Endothelial cell of umbilical vein (primary cell): ENCODE data around the gene PAK5. TPM values are rescaled to one million over a fixed set of nuclear protein-coding genes. Genes with fewer than 3 reads are reported as not detected.

Experiments
- BruUV-seq: library from RNA; stranded (reverse); fragments of 400-500 nt; replicated peaks from 2 replicates; lab custom pipeline; 2021; lab: Mats Ljungman, UMichigan
- CTCF ChIA-PET: fragments of 300-600, 350-600 bp; sonication (Branson Sonifier 250); formaldehyde crosslinking; loops from one replicate; lab custom pipeline; 2021; ENCODE audit warnings: antibody characterized with exemption, inconsistent platforms; lab: Charles Lee
- POLR2A ChIA-PET: fragments of 300-600, 350-600 bp; sonication (Branson Sonifier 250); formaldehyde crosslinking; loops from one replicate; lab custom pipeline; 2021; ENCODE audit warnings: antibody characterized with exemption, inconsistent platforms; lab: Charles Lee
- DNase-seq: peaks from one replicate; pipeline ENCODE4 v3.0.0-alpha.2; 2011; ENCODE audit warnings: low read depth, low spot score
- FAIRE-seq: peaks from 2 replicates; lab custom pipeline; 2011; peaks lifted over from hg19 to GRCh38; lab: Jason Lieb, UNC
- H2AFZ ChIP-seq: 2 replicates; pipeline ENCODE4 v1.6.0; 2012; ENCODE audit warnings: low read depth, low read length, control low read depth, inconsistent platforms
- H3K27ac ChIP-seq: 2 replicates; pipeline ENCODE4 v1.5.1; 2011; ENCODE audit warnings: low read depth, mild to moderate bottlenecking, control low read depth, low read length, moderate library complexity; ENCODE audit not compliant: insufficient read depth
- H3K27me3 ChIP-seq, 2 experiments: 2 replicates each; pipeline versions ENCODE4 v1.6.0 to v1.6.1; 2011; ENCODE audit warnings: low read length in 2 of 2, mixed read lengths in 1 of 2; ENCODE audit not compliant: control insufficient read depth in 2 of 2, insufficient read depth in 2 of 2
- H3K36me3 ChIP-seq, 2 experiments: 2 replicates in 1 of 2; 3 replicates in 1 of 2; pipeline ENCODE4 v1.5.1; 2011; ENCODE audit warnings: low read length in 2 of 2, mild to moderate bottlenecking in 1 of 2, moderate library complexity in 1 of 2; ENCODE audit not compliant: control insufficient read depth in 2 of 2, insufficient read depth in 2 of 2; ENCODE audit errors: extremely low read depth in 1 of 2
- H3K4me1 ChIP-seq: 3 replicates; pipeline ENCODE4 v1.5.1; 2011; ENCODE audit warnings: mild to moderate bottlenecking, low read length; ENCODE audit not compliant: control insufficient read depth, insufficient read depth; ENCODE audit errors: extremely low read depth
- H3K4me2 ChIP-seq: 2 replicates; pipeline ENCODE4 v1.6.1; 2011; ENCODE audit warnings: low read length, control low read depth, mixed read lengths; ENCODE audit not compliant: insufficient read depth
- H3K4me3 ChIP-seq, 3 experiments: fragments of 200-600 bp in 1 of 3; sonication (generic), shearing (Covaris generic) in 1 of 3; replicated peaks in 1 of 3; 2 replicates each; pipeline ENCODE4 v1.5.1; 2011 to 2016; ENCODE audit warnings: control low read depth in 3 of 3, low read length in 3 of 3, mild to moderate bottlenecking in 2 of 3, inconsistent platforms in 1 of 3, low read depth in 1 of 3, moderate library complexity in 1 of 3; ENCODE audit not compliant: insufficient read depth in 1 of 3
- H3K79me2 ChIP-seq: 2 replicates; pipeline ENCODE4 v1.6.0; 2012; ENCODE audit warnings: low read length, inconsistent platforms; ENCODE audit not compliant: control insufficient read depth, insufficient read depth
- H3K9ac ChIP-seq: replicated peaks from 2 replicates; pipeline ENCODE3; 2011; ENCODE audit warnings: low read length, control low read depth; ENCODE audit not compliant: insufficient read depth; ENCODE audit errors: extremely low read depth
- H3K9me1 ChIP-seq: replicated peaks from 3 replicates; pipeline ENCODE4 v1.6.0; 2011; ENCODE audit warnings: mild to moderate bottlenecking, low read length; ENCODE audit not compliant: control insufficient read depth, insufficient read depth; ENCODE audit errors: extremely low read depth
- H3K9me3 ChIP-seq: replicated peaks from 2 replicates; pipeline ENCODE4 v1.5.1; 2012; ENCODE audit warnings: low read length, inconsistent platforms; ENCODE audit not compliant: control insufficient read depth, insufficient read depth
- H4K20me1 ChIP-seq: replicated peaks from 2 replicates; pipeline ENCODE3; 2011; ENCODE audit warnings: mild to moderate bottlenecking, low read length; ENCODE audit not compliant: control insufficient read depth, insufficient read depth; ENCODE audit errors: extremely low read depth
- CTCF ChIP-seq, 2 donors: IDR thresholded peaks; 1 replicate in 1 of 2; 2 replicates in 1 of 2; pipeline ENCODE4 v1.5.1; 2011; ENCODE audit warnings: low read length in 2 of 2, mild to moderate bottlenecking in 2 of 2, moderate library complexity in 2 of 2, control low read depth in 1 of 2, inconsistent platforms in 1 of 2, low read depth in 1 of 2; ENCODE audit not compliant: insufficient read depth in 1 of 2; ENCODE audit errors: extremely low read depth in 1 of 2
- EZH2 ChIP-seq: IDR thresholded peaks from 2 replicates; pipeline ENCODE4 v1.6.1; 2012; ENCODE audit warnings: borderline replicate concordance, low read depth, mild to moderate bottlenecking, moderate library complexity, low read length, inconsistent platforms; ENCODE audit not compliant: severe bottlenecking
- FOS ChIP-seq: IDR thresholded peaks from 2 replicates; pipeline ENCODE4 v1.6.1; 2011; ENCODE audit warnings: mild to moderate bottlenecking, low read length, moderate library complexity, borderline replicate concordance; ENCODE audit not compliant: insufficient read depth
- GATA2 ChIP-seq: IDR thresholded peaks from 2 replicates; pipeline ENCODE4 v1.7.0; 2011; ENCODE audit warnings: low read depth, mild to moderate bottlenecking, moderate library complexity, mixed read lengths, low read length; ENCODE audit not compliant: insufficient read length, insufficient read depth
- JUN ChIP-seq: IDR thresholded peaks from 2 replicates; pipeline ENCODE4 v1.6.1; 2011; ENCODE audit warnings: borderline replicate concordance, low read depth; ENCODE audit not compliant: insufficient read length, insufficient read depth
- MYC ChIP-seq: IDR thresholded peaks from one replicate; pipeline ENCODE4 v1.6.1; 2011; ENCODE audit warnings: mild to moderate bottlenecking, low read depth, low read length
- POLR2A ChIP-seq: IDR thresholded peaks from 2 replicates; pipeline ENCODE4 v1.6.1; 2012; ENCODE audit warnings: low read depth, mild to moderate bottlenecking, control low read depth, low read length
- POLR2AphosphoS5 ChIP-seq: IDR thresholded peaks from 2 replicates; pipeline ENCODE4 v1.6.1; 2012; ENCODE audit warnings: low read depth, mild to moderate bottlenecking, control low read depth, low read length, moderate library complexity; ENCODE audit not compliant: insufficient read depth
- dilution Hi-C: fragments of 300-500 bp; cut with MboI; formaldehyde crosslinking; loops from one replicate; pipeline ENCODE4 v1.15.0; 2019; ENCODE audit warnings: low sequenced_read_pairs; ENCODE audit not compliant: extremely low pct_ligation_motif_present
- intact Hi-C: fragments of 100-400 bp; cut with micrococcal nuclease; formaldehyde crosslinking; loops from one replicate; pipeline ENCODE4 v1.10.0; 2022
- polyA plus RNA-seq, 4 experiments: library from polyadenylated mRNA; depleted of rRNA in 3 of 4; stranded (reverse) in 3 of 4; unstranded in 1 of 4; fragments of >200 nt; gene quantifications; 2 replicates each; pipeline versions ENCODE4 v1.2.1 to v1.2.3, GENCODE V29; 2011 to 2012; ENCODE audit warnings: missing spikeins in 1 of 4
- total RNA-seq: library from RNA; stranded (reverse); gene quantifications from 2 replicates; pipeline ENCODE4 v1.2.3, GENCODE V29; 2021
- TF ChIP-seq, protein P1 (sequence below): IDR thresholded peaks from 2 replicates; pipeline ENCODE4 v1.6.1; 2011; ENCODE audit not compliant: insufficient read depth, insufficient read length

Gene PAK5
- total and polyA plus RNA-seq, 2 donors (not counting 3 experiments of a cell fraction or from before 2014, with no cell fraction given), result not detected

GRCh38 chr20:9634327-9634726, 204.5 kb downstream of the PAK5 start:
- H3K27ac ChIP-seq, result no peak overlapping the region
- H3K9ac ChIP-seq, result no peak overlapping the region
- ChIA-PET POLR2A (no interaction called here), CTCF (interaction anchor here (0.8 kb wide), 1 partner anchor 17 kb away, joined by 3 read pairs; no protein-coding TSS in a partner anchor)
- no peaks in the 10 kb centered on the region for H3K79me2 ChIP-seq
- no peak overlapping the region for H3K4me2 ChIP-seq
- no peak for TF ChIP-seq CTCF (IDR thresholded peaks at IDR 0.05; ENCODE audit: extremely low read depth in 1 of 2, insufficient read depth in 1 of 2, low read depth in 1 of 2, low read length in 2 of 2)
- H3K27me3 ChIP-seq, result no peaks in the 10 kb centered on the region
- no peak overlapping the region for H3K4me3 ChIP-seq
- no peak for FAIRE-seq
- DNase-seq, result no peak
- no peaks in the 10 kb centered on the region for H3K9me1 ChIP-seq
- dilution Hi-C loops, result no loop called here
- H3K36me3 ChIP-seq, result no peaks in the 10 kb centered on the region
- H3K4me1 ChIP-seq, result no peaks in the 10 kb centered on the region
- no peak overlapping the region for H2AFZ ChIP-seq
- intact Hi-C loops, result no loop called here
- no TSS peak for BruUV-seq
- no peaks in the 10 kb centered on the region for H3K9me3 ChIP-seq
- H4K20me1 ChIP-seq, result no peaks in the 10 kb centered on the region

GRCh38 chr20:9632991-9633390, 205.9 kb downstream of the PAK5 start:
- H3K27me3 ChIP-seq, result no peaks in the 10 kb centered on the region
- H3K36me3 ChIP-seq, result no peaks in the 10 kb centered on the region
- no peak overlapping the region for H3K27ac ChIP-seq
- no peaks in the 10 kb centered on the region for H3K9me1 ChIP-seq
- FAIRE-seq (no peak), DNase-seq (no peak)
- TF ChIP-seq, protein P1, sequence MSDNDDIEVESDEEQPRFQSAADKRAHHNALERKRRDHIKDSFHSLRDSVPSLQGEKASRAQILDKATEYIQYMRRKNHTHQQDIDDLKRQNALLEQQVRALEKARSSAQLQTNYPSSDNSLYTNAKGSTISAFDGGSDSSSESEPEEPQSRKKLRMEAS, result no peak
- TF ChIP-seq FOS (no peak), JUN (no peak), MYC (no peak), POLR2A (no peak), GATA2 (no peak), CTCF (IDR thresholded peaks at IDR 0.05; ENCODE audit: extremely low read depth in 1 of 2, insufficient read depth in 1 of 2, low read depth in 1 of 2, low read length in 2 of 2) (no peak), EZH2 (no peak), POLR2AphosphoS5 (no peak)
- ChIA-PET CTCF (interaction anchor here (1.1 kb wide), 1 partner anchor 225 kb away, joined by 3 read pairs; no protein-coding TSS in a partner anchor), POLR2A (no interaction called here)
- no peak overlapping the region for H2AFZ ChIP-seq
- H4K20me1 ChIP-seq, result no peaks in the 10 kb centered on the region
- intact Hi-C loops, result no loop called here
- no peak overlapping the region for H3K4me3 ChIP-seq
- no peaks in the 10 kb centered on the region for H3K79me2 ChIP-seq
- H3K4me2 ChIP-seq, result no peak overlapping the region
- no TSS peak for BruUV-seq
- dilution Hi-C loops, result no loop called here
- H3K9me3 ChIP-seq, result no peaks in the 10 kb centered on the region
- no peak overlapping the region for H3K9ac ChIP-seq
- H3K4me1 ChIP-seq, result no peaks in the 10 kb centered on the region
